Hepatocyte (in vitro differentiated cells): ENCODE measurements around the gene GNS.

Experiments
- CTCF ChIP-seq: fragments of 200-600 bp; sonication (generic); IDR thresholded peaks from 2 replicates; pipeline ENCODE4 v1.5.1; 2016; ENCODE audit warnings: antibody characterized with exemption, mild to moderate bottlenecking; ENCODE audit not compliant: poor library complexity
- EZH2phosphoT487 ChIP-seq: fragments of 200-600 bp; sonication (generic); IDR thresholded peaks from one replicate; pipeline ENCODE4 v1.6.1; 2018; ENCODE audit warnings: antibody characterized with exemption, mild to moderate bottlenecking, low read depth, moderate library complexity; ENCODE audit not compliant: unreplicated experiment, severe bottlenecking

- TF ChIP-seq CTCF: no peak
- no peak for TF ChIP-seq EZH2phosphoT487
Observed at GRCh38 chr12:64785838-64786237, 26.6 kb upstream of the GNS start.
